Anterior cingulate cortex (tissue), 58 donors: ENCODE results near the gene FKBP8.
A peak's percentile ranks its signal among the peaks of the same experiment; 100 is the strongest.
"Not testable (repeated sequence)": the region's sequence is repeated elsewhere in the genome, so short reads cannot be mapped to it uniquely, and the experiment has no call there.

Source experiments
- DNase-seq, 58 donors: peaks; one replicate each; lab custom pipeline; 2025; lab: John Stamatoyannopoulos, UW

FKBP8 gene

GRCh38 chr19:18562086-18562485 lies 18.7 kb upstream of the FKBP8 start:
- no peak for DNase-seq

GRCh38 chr19:18559685-18560084 lies 16.3 kb upstream of the FKBP8 start:
- DNase-seq, result no peak

GRCh38 chr19:18558604-18559003 lies 15.2 kb upstream of the FKBP8 start:
- no peak for DNase-seq

- DNase-seq, result peak in 1 of 58 donors; percentile 26
Measured at GRCh38 chr19:18558202-18558555, 14.8 kb upstream of the FKBP8 start.

- peak; percentile 51 to 98 (median 94) for DNase-seq
Measured at GRCh38 chr19:18557411-18558201, 14.2 kb upstream of the FKBP8 start, which contains the start of gene KXD1. Gene KXD1, plus strand, starts transcription at chr19:18557870. Its CDS starts 4,187 bp downstream, at chr19:18562057.

GRCh38 chr19:18551631-18552030 lies 8.3 kb upstream of the FKBP8 start:
- DNase-seq, result no peak

GRCh38 chr19:18543814-18544475 lies 572 bp upstream of the FKBP8 start:
- peak in 29 of 58 donors; percentile 6 to 66 (median 29) for DNase-seq

GRCh38 chr19:18541992-18542940 lies 1.1 kb downstream of the FKBP8 start:
- peak in 2 of 58 donors; percentile 12 to 52 for DNase-seq

- DNase-seq, result peak in 4 of 58 donors; percentile 6 to 49 (median 8)
Measured at GRCh38 chr19:18541258-18541991, 1.9 kb downstream of the FKBP8 start.

GRCh38 chr19:18540200-18540599 lies 3.2 kb downstream of the FKBP8 start:
- not testable (repeated sequence) for DNase-seq

GRCh38 chr19:18539372-18539771 lies 4.0 kb downstream of the FKBP8 start:
- no peak for DNase-seq

GRCh38 chr19:18538115-18538514 lies 5.3 kb downstream of the FKBP8 start:
- no peak for DNase-seq

GRCh38 chr19:18537431-18537830 lies 5.9 kb downstream of the FKBP8 start:
- DNase-seq, result no peak

- no peak for DNase-seq
Measured at GRCh38 chr19:18536475-18536874, 6.9 kb downstream of the FKBP8 start.

- DNase-seq, result no peak
Measured at GRCh38 chr19:18533058-18533457, 10.3 kb downstream of the FKBP8 start.

GRCh38 chr19:18532168-18532890 lies 11.0 kb downstream of the FKBP8 start:
- no peak for DNase-seq

- no peak for DNase-seq
Measured at GRCh38 chr19:18531485-18531884, 11.9 kb downstream of the FKBP8 start.

- DNase-seq, result no peak
Measured at GRCh38 chr19:18529782-18530181, 13.6 kb downstream of the FKBP8 start.

GRCh38 chr19:18526316-18526715 lies 17.1 kb downstream of the FKBP8 start:
- no peak for DNase-seq
